RPMI7951 (cell line): ENCODE measurements around the gene SCAPER. TPM values are rescaled to one million over a fixed set of nuclear protein-coding genes. Genes with fewer than 3 reads are reported as not detected.
"Not testable (repeated sequence)": the region's sequence is repeated elsewhere in the genome, so short reads cannot be mapped to it uniquely, and the experiment has no call there.

Experiments
- DNase-seq: peaks from one replicate; pipeline ENCODE4 v3.0.0-alpha.2; 2012; ENCODE audit warnings: low read depth
- total RNA-seq: library from RNA; depleted of rRNA; stranded (reverse); fragments of >200 nt; shearing (Covaris generic); gene quantifications from 2 replicates; pipeline ENCODE4 v1.2.3, GENCODE V29; 2014; rRNA removed

Gene SCAPER
- total RNA-seq, 1 experiment from 2014 or later, result 13.9 TPM

DNA sequence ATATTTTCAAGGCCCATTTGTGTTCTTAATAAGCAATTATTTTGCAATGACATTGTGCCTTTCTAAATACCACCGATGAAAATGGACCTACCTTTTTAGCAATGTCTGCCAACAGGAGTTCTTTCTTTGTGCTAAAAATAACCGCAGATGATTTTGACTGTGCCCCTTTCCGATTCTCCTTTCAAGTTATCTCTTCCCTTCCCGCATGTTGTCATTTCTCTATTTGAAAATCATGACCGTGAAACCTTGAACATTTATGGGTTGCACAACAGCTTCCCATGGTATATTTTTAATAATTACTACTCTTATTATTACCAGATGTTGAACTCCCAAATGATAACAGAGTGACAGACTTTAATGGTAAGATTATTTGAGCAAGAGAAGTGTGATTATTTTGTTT is 583.5 kb downstream of the SCAPER start:
- DNase-seq, result no peak

DNA sequence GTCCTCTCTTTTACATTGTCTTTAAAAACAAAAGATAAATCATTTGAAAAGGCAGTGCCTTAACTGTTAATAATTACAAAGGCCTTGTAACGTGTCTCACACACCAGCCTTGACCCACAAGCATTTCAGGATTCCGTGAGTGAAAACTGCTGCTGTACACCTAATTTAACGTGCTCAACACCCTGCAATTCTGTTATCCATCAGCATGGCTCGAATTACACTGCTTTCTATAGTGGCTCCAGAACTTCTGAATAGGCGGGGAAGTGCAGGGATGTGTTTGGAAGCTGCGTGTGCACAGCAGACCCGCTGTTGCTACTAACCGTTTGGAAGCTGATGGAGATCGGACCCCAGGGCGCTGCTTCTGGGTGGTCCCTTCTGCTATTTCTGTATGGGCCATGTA is 584.0 kb downstream of the SCAPER start:
- no peak for DNase-seq

DNA sequence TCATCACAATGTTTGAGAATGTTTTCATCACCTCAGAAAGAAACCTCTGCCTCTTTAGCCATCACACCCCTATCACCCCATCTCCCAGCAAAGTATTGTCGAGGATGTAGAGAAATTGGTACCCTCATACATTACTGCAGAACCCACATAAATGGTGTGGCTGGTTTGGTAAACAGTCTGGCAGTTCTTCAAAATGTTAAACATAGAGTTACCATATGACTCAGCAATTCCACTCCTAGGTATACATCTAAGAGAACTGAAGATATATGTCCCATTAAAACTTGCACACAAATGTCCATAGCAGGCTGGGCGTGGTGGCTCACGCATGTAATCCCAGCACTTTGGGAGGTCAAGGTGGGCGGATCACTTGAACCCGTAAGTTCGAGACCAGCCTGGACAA is 585.1 kb downstream of the SCAPER start:
- no peak for DNase-seq

DNA sequence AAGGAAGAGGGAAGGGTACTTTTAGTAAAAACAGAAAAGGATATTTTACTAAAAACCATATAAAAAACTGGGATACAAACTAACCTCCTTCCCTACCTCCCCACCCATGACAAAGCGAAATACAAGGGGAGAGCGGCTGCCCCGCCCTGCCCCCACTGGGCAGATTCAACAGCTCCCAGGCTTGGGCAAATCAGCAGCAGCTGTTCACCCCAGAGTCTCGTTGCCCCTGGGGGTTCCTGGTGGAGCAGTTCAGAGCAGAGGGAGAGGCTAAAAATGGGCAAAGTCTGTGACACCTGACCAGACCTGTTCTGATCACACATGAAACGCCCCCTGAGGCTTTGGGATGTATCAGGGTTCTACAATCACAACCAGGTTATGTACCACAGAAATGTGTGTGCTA is 591.4 kb downstream of the SCAPER start:
- DNase-seq, result no peak

DNA sequence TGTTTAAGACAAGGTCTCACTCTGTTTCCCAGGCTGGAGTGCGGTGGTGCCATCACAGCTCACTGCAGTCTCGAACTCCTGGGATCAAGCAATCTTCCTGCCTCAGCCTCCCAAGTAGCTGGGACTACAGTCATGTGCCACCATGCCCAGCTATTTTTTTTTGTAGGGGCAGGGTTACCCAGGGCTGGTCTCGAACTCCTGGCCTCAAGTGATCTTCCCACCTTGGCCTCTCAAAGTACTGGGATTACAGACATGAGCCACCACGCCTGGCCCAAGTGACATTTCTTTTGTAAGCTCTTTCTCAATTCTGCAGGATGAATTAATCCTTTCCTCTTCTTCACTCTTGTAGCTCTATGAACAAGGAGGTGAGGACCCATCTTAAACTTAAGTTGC is 592.0 kb downstream of the SCAPER start:
- not testable (repeated sequence) for DNase-seq

DNA sequence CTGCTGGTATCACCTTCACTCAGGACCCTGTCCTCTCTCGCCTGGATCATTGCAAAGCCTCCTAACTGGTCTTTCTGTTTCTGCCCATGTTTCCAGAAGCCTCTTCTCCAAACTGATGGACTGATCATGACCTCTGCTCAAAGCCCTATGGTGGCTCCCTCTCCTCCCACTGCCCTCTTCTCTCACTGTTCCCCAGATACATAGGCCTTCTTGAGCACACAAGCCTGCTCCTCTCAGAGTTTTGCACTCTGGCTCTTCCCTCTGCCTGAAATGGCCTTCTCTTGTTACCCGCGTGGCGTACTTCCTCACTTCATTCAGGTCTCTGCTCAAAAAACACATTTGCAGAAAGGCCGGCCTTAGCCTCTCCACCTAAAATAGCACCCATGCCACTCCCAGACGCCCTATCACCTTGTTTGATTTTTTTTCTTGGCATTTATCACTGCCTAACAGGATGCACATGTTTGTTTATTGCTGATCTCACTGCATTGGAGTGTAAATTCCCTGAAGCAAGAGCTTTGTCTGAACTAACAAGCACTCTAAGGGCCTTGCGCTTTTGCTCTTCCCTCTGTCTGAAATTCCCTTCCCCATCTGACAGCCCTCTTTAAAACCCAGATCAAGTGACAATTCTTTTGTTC is 592.5 kb downstream of the SCAPER start:
- DNase-seq, result peak; percentile 33

DNA sequence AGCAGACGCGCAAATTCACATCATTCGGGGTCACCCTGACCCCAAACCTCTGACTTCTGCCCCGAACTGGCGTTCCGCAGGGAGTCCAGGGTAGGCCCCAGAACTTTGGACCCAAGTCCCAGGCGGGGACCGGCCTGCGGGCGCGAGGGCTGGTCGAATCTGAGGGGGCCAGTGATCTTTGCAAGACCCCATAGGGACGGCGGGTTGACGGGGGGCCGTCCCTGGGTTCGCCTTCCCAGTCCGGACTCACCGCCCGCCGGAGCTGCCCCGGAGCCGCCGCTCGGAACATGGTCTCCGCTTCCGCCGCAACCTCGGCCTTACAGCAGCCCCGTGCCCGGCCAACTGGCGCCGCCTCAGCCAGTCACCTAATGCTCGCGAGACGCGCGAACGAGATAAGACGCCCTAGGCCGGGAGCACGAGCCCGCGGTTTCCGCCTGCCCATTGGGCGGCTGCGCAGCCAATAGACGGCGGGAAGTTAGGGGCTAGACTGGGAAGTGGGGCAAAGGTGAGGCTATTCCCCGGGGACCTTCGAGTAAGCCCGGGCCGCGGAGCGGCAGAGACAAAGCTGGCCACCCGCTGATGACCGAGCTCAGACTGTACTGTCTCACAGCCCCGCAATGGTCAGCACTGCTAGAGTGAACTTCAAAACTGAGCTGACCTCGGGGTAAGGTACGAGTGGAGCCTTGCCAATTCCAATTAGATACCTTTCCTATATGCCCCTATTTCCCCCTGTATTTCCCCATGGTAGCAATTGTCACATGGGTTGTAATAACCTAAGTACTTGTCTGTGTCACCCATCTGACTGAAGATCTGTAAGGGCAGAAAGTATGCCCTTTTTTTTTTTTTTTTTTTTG is 593.8 kb downstream of the SCAPER start, which contains the start of gene ETFA:
Gene ETFA, minus strand, starts transcription at position 370 of the 854 bp plus-strand sequence. Its CDS starts 81 bp downstream, at position 289.
- peak; percentile 97 for DNase-seq

DNA sequence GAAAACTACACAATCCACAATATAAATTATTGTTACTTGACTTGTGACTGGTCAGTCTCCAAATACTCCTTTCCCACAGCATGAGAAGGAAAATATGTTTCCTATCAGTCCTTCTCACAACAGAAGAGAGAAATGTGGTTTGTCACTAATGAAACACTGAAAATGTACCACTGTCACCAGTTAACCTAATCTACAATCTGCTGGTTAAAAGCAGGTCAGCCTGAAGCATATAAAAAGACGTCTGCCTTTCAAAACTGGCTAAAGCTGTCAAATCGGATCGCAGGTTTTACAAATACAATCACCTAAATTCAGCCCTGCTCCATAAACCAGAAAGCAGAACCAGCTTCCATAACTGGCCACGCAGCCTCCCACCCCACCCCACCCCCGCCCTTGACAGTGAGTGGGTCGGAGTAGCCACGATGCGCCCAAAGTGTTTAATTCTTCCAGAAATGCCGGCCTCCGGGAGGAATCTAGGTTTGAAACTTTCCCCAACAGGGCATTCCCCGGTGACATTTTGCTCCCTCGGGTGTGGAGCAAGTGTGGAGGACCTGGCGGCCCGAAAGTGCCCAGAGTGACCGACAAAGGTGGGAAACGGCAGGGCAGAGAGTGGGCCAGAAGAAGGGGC is 594.6 kb downstream of the SCAPER start:
- peak; percentile 21 for DNase-seq

DNA sequence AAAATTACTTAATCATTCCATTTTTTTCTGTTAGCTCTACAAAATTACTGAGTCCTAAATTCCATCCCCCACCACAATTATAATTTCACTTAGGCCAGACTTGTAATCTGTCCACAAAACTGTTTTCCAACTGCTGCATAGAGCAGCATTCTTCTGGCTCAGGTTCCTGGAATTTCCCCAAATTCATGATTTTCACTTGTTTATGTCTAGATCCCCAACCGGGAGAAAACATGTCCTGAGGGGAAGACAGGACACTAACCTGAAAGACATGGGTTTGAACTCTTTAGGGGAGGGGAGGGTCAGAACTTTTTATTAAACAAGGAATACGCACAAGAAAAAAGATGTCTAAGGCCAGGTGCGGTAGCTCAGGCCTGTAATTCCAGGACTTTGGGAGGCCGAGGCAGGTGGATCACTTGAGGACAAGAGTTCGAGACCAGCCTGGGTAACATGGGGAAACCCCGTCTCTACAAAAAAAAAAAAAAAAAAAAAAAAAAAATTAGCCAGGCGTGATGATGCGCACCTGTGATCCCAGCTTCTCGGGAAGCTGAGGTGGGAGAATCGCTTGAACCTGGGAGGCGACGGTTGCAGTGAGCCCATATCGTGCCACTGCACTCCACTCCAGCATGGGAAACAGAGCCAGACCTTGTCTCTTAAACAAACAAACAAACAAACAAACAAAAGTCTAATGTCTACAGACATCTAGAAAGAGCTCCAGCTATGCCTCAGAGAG is 595.4 kb downstream of the SCAPER start:
- peak; percentile 39 for DNase-seq

DNA sequence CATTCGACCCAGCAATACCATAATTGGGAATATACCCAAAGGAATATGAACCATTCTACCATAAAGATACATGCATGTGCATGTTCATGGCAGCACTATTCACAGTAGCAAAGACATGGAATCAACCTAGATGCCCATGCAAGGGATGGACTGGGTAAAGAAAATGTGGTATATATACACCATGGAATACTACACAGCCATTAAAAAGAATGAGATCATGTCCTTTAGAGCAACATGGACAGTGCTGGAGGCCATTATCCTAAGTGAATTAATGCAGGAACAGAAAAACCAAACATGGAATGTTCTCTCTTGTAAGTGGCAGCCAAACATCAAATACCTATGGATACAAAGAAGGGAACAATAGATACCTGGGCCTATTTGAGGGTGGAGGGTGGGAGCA is 601.2 kb downstream of the SCAPER start:
- no peak for DNase-seq

DNA sequence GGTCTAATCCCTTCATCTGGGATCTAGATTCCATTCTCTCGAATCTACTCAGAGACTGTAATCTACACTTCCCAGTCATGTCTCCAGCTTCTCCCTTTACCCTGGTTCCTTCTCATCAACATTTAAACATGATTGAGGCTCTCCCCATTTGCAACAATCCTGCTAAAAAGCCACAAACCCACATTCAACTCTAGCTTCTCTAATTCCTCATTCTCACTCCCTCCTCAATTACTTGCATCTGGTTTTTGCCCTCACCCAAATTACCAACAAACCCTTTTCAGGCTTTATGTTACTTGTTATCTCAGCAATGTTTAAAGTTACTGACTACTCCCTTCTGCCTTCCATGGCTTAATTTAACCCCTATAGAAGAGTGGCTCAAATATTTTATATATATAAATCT is 605.4 kb downstream of the SCAPER start:
- DNase-seq, result no peak

DNA sequence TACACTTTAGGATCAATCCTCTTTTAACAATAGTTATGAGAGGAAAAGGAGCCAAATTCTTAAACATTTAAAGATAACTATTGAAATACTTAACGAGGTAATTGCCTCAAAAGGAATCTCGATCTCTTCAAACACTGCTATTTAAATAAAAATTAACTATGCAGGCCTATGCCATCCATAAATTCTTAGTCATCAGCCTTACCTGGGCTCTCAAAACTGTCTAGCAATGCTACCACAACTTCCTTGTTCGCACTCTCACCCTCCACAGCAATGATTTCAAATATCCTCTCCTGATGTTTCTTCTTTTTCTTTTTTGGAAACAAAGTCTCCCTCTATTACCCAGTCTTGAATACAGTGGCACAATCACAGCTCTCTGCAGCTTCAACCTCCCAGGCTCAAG is 606.2 kb downstream of the SCAPER start:
- no peak for DNase-seq

DNA sequence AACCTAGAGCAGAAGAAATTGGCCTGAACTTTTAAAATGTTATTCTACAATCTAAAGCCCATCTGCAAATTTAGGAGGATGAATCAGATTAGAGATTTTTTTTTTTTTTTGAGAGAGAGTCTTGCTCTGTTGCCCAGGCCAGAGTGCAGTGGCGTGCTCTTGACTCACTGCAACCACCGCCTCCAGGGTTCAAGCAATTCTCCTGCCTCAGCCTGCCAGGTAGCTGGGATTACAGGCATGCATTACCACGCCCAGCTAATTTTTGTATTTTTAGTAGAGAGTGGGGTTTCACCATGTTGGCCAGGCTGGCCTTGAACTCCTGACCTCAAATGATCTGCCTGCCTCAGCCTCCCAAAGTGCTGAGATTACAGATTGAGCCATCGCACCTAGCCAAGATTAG is 607.2 kb downstream of the SCAPER start:
- DNase-seq, result not testable (repeated sequence)

Other genes with a start within 250 kb of the SCAPER start
- 122 and 145 TPM in 2 replicates for gene RCN2, start 26.4 kb upstream of the SCAPER start, total RNA-seq
- gene PSTPIP1, start 89.8 kb upstream of the SCAPER start, total RNA-seq, result 0.29 TPM in 1 of 2 replicates, not detected in the other
- gene TSPAN3, start 165.8 kb upstream of the SCAPER start, total RNA-seq, result 248 and 261 TPM in 2 replicates